PC-3 (cell line): ENCODE data around the gene APBA2. TPM values are rescaled to one million over a fixed set of nuclear protein-coding genes. Genes with fewer than 3 reads are reported as not detected.

Source experiments
- ATAC-seq: fragments of 200-7000 bp; cut with Tn5 transposase; 2 replicates; pipeline ENCODE4 v1.9.1; 2020; ENCODE audit warnings: mild to moderate bottlenecking, moderate library complexity
- BruUV-seq: library from RNA; stranded (reverse); fragments of 400-500 nt; replicated peaks from 2 replicates; lab custom pipeline; 2021; lab: Mats Ljungman, UMichigan
- CTCF ChIA-PET: fragments of 300-600 bp; sonication (Branson Sonifier 250); formaldehyde crosslinking; loops from one replicate; lab custom pipeline; 2022; ENCODE audit warnings: antibody characterized with exemption; lab: Charles Lee
- POLR2A ChIA-PET: fragments of 300-600 bp; sonication (Branson Sonifier 250); formaldehyde crosslinking; loops from one replicate; lab custom pipeline; 2022; ENCODE audit warnings: antibody characterized with exemption; ENCODE audit not compliant: unreplicated experiment; lab: Charles Lee
- DNase-seq: peaks from one replicate; pipeline ENCODE4 v3.0.0-alpha.2; 2015
- H2AFZ ChIP-seq: fragments of 300-600 bp; sonication (generic); 2 replicates; pipeline ENCODE4 v1.6.0; 2016; ENCODE audit warnings: antibody characterized with exemption, low read length
- H3F3A ChIP-seq: fragments of 300-600 bp; sonication (generic); one replicate; pipeline ENCODE4 v1.6.0; 2017; ENCODE audit warnings: antibody characterized with exemption, low read length, control low read depth, mild to moderate bottlenecking; ENCODE audit not compliant: unreplicated experiment
- H3K27ac ChIP-seq: fragments of 300-600 bp; sonication (generic); 2 replicates; pipeline ENCODE4 v1.5.1; 2016; ENCODE audit warnings: mild to moderate bottlenecking, low read length
- H3K27me3 ChIP-seq: fragments of 300-600 bp; sonication (generic); 2 replicates; pipeline ENCODE4 v1.6.1; 2016; ENCODE audit warnings: low read length, mixed read lengths
- H3K36me3 ChIP-seq: fragments of 300-600 bp; sonication (generic); 2 replicates; pipeline ENCODE4 v1.6.1; 2016; ENCODE audit warnings: low read depth, mixed run types, low read length, mixed read lengths
- H3K4me1 ChIP-seq: fragments of 300-600 bp; sonication (generic); 2 replicates; pipeline ENCODE4 v1.5.1; 2016; ENCODE audit warnings: low read length; ENCODE audit not compliant: insufficient read depth
- H3K4me2 ChIP-seq: fragments of 300-600 bp; sonication (generic); 2 replicates; pipeline ENCODE4 v1.6.0; 2016; ENCODE audit warnings: low read length
- H3K4me3 ChIP-seq: fragments of 300-600 bp; sonication (generic); 2 replicates; pipeline ENCODE4 v1.5.1; 2016; ENCODE audit warnings: mild to moderate bottlenecking, low read length, mixed read lengths
- H3K79me2 ChIP-seq: fragments of 300-600 bp; sonication (generic); 2 replicates; pipeline ENCODE4 v1.6.1; 2017; ENCODE audit warnings: low read length, mixed read lengths
- H3K9ac ChIP-seq: fragments of 300-600 bp; sonication (generic); 2 replicates; pipeline ENCODE4 v1.6.0; 2016; ENCODE audit warnings: mild to moderate bottlenecking, low read length
- H3K9me2 ChIP-seq: fragments of 300-600 bp; sonication (generic); replicated peaks from 2 replicates; pipeline ENCODE4 v1.6.1; 2016; ENCODE audit warnings: mixed run types, low read length, mixed read lengths
- H3K9me3 ChIP-seq: fragments of 300-600 bp; sonication (generic); 2 replicates; pipeline ENCODE4 v1.6.1; 2016; ENCODE audit warnings: low read length, mixed read lengths
- H4K20me1 ChIP-seq: fragments of 300-600 bp; sonication (generic); 2 replicates; pipeline ENCODE4 v1.6.1; 2016; ENCODE audit warnings: low read length, mixed read lengths
- CTCF ChIP-seq: fragments of 300-600 bp; sonication (generic); conservative IDR thresholded peaks from 2 replicates; pipeline ENCODE4 v1.5.1; 2017; ENCODE audit warnings: antibody characterized with exemption, low read depth, mild to moderate bottlenecking, low read length
- EZH2 ChIP-seq: fragments of 300-600 bp; sonication (generic); IDR thresholded peaks from one replicate; pipeline ENCODE4 v1.6.1; 2017; ENCODE audit warnings: antibody characterized with exemption, mild to moderate bottlenecking, low read length; ENCODE audit not compliant: unreplicated experiment
- EZH2phosphoT487 ChIP-seq: fragments of 300-600 bp; sonication (generic); IDR thresholded peaks from 2 replicates; pipeline ENCODE4 v1.6.1; 2018; ENCODE audit warnings: mild to moderate bottlenecking, antibody characterized with exemption, low read length, borderline replicate concordance
- intact Hi-C: fragments of 100-400 bp; cut with micrococcal nuclease; formaldehyde crosslinking; loops from 2 replicates; pipeline ENCODE4 v1.9.0; 2023
- total RNA-seq: library from RNA; depleted of rRNA; stranded (reverse); fragments of >200 nt; gene quantifications from 2 replicates; pipeline ENCODE4 v1.2.3, GENCODE V29; 2014

The APBA2 gene
- total RNA-seq, 1 experiment from 2014 or later, result 61.7 TPM

- ATAC-seq (no peak), DNase-seq (no peak)
- ChIA-PET POLR2A (no interaction called here), CTCF (no interaction called here)
- Histone ChIP-seq H3K36me3 (no peaks in the 10 kb centered on the region), H3K9me2 (no peaks in the 10 kb centered on the region), H3K27ac (no peak overlapping the region), H2AFZ (no peak overlapping the region), H4K20me1 (no peaks in the 10 kb centered on the region), H3K4me1 (no peaks in the 10 kb centered on the region), H3K9me3 (no peaks in the 10 kb centered on the region), H3K9ac (no peak overlapping the region), H3K4me2 (no peak overlapping the region), H3K27me3 (no peaks in the 10 kb centered on the region), H3K4me3 (no peak overlapping the region), H3F3A (no peaks in the 10 kb centered on the region), H3K79me2 (no peaks in the 10 kb centered on the region)
- intact Hi-C loops, result no loop called here
- TF ChIP-seq CTCF (no peak), EZH2 (no peak), EZH2phosphoT487 (no peak)
- no TSS peak for BruUV-seq
Observed at GRCh38 chr15:29126208-29126536, 240.4 kb downstream of the APBA2 start.

- TF ChIP-seq CTCF, result peak; percentile 37; the same call in 1 of the 2 replicates
- no peak for TF ChIP-seq EZH2
- no peak overlapping the region for H3K9ac ChIP-seq
- no peaks in the 10 kb centered on the region for H3K4me1 ChIP-seq
- intact Hi-C loops, result no loop called here
- H3K9me3 ChIP-seq, result no peaks in the 10 kb centered on the region
- peak; percentile 29; the same call in 1 of the 2 replicates for ATAC-seq
- ChIA-PET POLR2A (no interaction called here), CTCF (no interaction called here)
- H3K4me2 ChIP-seq, result no peak overlapping the region
- no peaks in the 10 kb centered on the region for H3K9me2 ChIP-seq
- no peaks in the 10 kb centered on the region for H3K27me3 ChIP-seq
- no peaks in the 10 kb centered on the region for H4K20me1 ChIP-seq
- no peak overlapping the region for H2AFZ ChIP-seq
- no peak for DNase-seq
- no peak overlapping the region for H3K27ac ChIP-seq
- no peaks in the 10 kb centered on the region for H3F3A ChIP-seq
- no peaks in the 10 kb centered on the region for H3K36me3 ChIP-seq
- no TSS peak for BruUV-seq
- H3K79me2 ChIP-seq, result no peaks in the 10 kb centered on the region
- no peak overlapping the region for H3K4me3 ChIP-seq
Observed at GRCh38 chr15:29126821-29127461, 241.2 kb downstream of the APBA2 start.

DNA sequence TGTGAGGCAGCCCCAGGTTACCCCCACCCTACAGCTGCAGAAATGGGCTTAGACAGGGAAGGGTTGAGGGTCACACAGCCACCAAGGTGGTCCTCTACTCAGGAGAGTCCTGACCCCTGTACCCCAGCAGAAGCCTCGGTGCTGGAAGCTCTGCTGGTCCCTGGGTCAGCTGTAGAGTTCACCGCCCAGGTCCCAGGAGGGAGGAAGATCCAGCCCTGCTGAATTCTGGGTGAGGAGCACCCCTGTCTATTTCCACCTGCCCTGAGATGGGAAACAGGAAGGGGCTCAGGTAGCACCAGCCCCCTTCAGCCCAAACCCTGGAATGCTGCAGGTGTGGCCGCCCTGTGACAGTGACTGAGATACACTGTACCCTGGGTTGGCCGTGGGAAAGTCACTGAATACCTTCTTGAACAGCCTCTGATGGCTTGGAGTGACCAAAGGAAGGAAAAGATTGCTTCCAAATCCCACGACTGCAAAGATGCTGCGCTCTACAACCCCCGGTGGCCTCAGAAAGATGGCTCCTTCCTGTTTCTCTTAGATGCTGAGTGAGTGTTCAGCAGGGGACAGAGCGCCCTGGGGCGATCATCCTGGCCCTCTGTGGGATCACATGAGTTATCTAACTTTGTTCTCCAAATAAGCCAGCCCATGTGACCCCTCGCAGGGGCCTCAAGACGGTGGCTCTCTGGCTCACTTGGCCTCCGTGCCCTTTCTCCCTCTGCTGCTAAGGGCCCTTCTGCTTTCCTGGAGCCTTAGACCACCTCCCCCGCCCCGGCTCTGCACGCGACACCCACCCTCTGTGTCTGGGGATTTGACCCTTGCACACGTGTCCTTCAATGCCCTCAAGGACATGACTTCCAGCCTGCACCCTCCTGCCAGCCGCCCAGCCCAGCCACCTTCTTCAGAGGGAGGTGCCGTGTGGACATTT is 242.0 kb downstream of the APBA2 start:
- H3K9me2 ChIP-seq, result no peaks in the 10 kb centered on the region
- TF ChIP-seq CTCF (no peak), EZH2 (no peak), EZH2phosphoT487 (no peak)
- ChIA-PET POLR2A (no interaction called here), CTCF (no interaction called here)
- H3K79me2 ChIP-seq, result no peaks in the 10 kb centered on the region
- intact Hi-C loops, result no loop called here
- H3F3A ChIP-seq, result no peaks in the 10 kb centered on the region
- no peak for DNase-seq
- H3K4me3 ChIP-seq, result no peak overlapping the region
- no peak overlapping the region for H3K27ac ChIP-seq
- H3K27me3 ChIP-seq, result no peaks in the 10 kb centered on the region
- no peaks in the 10 kb centered on the region for H3K4me1 ChIP-seq
- H3K4me2 ChIP-seq, result no peak overlapping the region
- no peaks in the 10 kb centered on the region for H4K20me1 ChIP-seq
- BruUV-seq, result no TSS peak
- no peaks in the 10 kb centered on the region for H3K9me3 ChIP-seq
- H2AFZ ChIP-seq, result no peak overlapping the region
- no peaks in the 10 kb centered on the region for H3K36me3 ChIP-seq
- ATAC-seq, result no peak
- H3K9ac ChIP-seq, result no peak overlapping the region
